AG04449 (cell line): ENCODE data around the gene GTPBP2.

Source experiments
- CTCF ChIA-PET: fragments of 350-600 bp; formaldehyde crosslinking; extraction: SDS; loops from one replicate; lab custom pipeline; 2021; ENCODE audit warnings: antibody characterized with exemption; lab: Yijun Ruan, JAX
- POLR2A ChIA-PET: fragments of 400-600, 350-600 bp; formaldehyde crosslinking; extraction: SDS; loops from one replicate; lab custom pipeline; 2020; ENCODE audit warnings: antibody characterized with exemption, inconsistent platforms; lab: Yijun Ruan, JAX
- DNase-seq: peaks from one replicate; pipeline ENCODE4 v3.0.0-alpha.2; 2010; ENCODE audit warnings: low read depth, low spot score
- H3K4me3 ChIP-seq: 2 replicates; pipeline ENCODE4 v1.5.1; 2011; ENCODE audit warnings: low read depth, mild to moderate bottlenecking, control low read depth, low read length
- TF ChIP-seq, protein P1 (sequence below): IDR thresholded peaks from one replicate; pipeline ENCODE4 v1.5.1; 2011; ENCODE audit warnings: mild to moderate bottlenecking, moderate library complexity, low read length, control low read depth, inconsistent platforms; ENCODE audit not compliant: insufficient read depth; ENCODE audit errors: missing control alignments

The GTPBP2 gene

GRCh38 chr6:43588194-43588593 is 40.9 kb downstream of the GTPBP2 start:
- ChIA-PET CTCF (interaction anchor here (1.2 to 1.3 kb wide), 2 partner anchors 9 to 20 kb away, joined by 3 to 8 read pairs; no protein-coding TSS in a partner anchor), POLR2A (no interaction called here)
- TF ChIP-seq, protein P1, sequence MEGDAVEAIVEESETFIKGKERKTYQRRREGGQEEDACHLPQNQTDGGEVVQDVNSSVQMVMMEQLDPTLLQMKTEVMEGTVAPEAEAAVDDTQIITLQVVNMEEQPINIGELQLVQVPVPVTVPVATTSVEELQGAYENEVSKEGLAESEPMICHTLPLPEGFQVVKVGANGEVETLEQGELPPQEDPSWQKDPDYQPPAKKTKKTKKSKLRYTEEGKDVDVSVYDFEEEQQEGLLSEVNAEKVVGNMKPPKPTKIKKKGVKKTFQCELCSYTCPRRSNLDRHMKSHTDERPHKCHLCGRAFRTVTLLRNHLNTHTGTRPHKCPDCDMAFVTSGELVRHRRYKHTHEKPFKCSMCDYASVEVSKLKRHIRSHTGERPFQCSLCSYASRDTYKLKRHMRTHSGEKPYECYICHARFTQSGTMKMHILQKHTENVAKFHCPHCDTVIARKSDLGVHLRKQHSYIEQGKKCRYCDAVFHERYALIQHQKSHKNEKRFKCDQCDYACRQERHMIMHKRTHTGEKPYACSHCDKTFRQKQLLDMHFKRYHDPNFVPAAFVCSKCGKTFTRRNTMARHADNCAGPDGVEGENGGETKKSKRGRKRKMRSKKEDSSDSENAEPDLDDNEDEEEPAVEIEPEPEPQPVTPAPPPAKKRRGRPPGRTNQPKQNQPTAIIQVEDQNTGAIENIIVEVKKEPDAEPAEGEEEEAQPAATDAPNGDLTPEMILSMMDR = no peak
- no peak for DNase-seq
- no peak overlapping the region for H3K4me3 ChIP-seq

DNA sequence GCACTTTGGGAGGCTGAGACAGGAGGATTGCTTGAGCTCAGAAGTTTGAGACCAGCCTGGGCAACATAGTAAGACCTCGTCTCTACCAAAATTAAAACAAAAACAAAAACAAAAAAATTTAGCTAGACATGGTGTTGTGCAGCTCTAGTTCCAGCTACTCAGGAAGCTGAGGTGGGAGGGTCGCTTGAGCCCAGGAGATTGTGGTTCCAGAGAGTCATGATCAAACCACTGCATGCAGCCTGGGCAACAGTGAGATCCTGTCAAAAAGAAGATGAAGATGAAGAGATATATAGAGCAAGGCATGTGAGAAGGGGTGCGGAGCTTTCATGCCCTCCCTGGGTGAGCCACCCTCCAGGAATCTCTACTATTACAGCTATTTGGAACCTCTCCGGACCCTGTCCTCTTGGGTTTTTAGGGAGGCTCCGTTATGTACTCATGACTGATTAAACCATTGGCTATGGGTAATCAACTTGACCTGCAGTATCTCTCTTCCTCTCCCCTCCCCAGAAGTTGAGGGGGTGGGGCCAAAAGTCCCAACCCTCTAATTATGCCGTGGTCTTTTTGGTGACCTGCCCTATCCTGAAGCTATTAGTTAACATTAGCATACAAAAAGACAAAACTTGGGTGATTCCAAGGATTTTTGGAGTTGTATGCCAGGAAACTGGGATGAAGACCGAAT is 44.0 kb downstream of the GTPBP2 start:
- TF ChIP-seq, protein P1 = no peak
- DNase-seq = no peak
- ChIA-PET POLR2A (interaction anchor here (1.5 kb wide), 1 partner anchor 9 kb away, joined by 5 read pairs; the partner anchor contains the start of genes POLH and XPO5), CTCF (interaction anchor here (1.4 kb wide), 2 partner anchors 10 to 23 kb away, joined by 3 to 7 read pairs; partner anchors contain the start of genes POLH and XPO5)
- H3K4me3 ChIP-seq = no peak overlapping the region

- no peak overlapping the region for H3K4me3 ChIP-seq
- TF ChIP-seq, protein P1 = no peak
- no peak for DNase-seq
- POLR2A ChIA-PET = interaction anchor here (0.6 kb wide), 1 partner anchor 13 kb away, joined by 3 read pairs; no protein-coding TSS in a partner anchor
- CTCF ChIA-PET = interaction anchor here (0.6 to 1.4 kb wide), 2 partner anchors 25 to 196 kb away, joined by 3 read pairs; no protein-coding TSS in a partner anchor
Measured at GRCh38 chr6:43582911-43583310, 46.2 kb downstream of the GTPBP2 start.

DNA sequence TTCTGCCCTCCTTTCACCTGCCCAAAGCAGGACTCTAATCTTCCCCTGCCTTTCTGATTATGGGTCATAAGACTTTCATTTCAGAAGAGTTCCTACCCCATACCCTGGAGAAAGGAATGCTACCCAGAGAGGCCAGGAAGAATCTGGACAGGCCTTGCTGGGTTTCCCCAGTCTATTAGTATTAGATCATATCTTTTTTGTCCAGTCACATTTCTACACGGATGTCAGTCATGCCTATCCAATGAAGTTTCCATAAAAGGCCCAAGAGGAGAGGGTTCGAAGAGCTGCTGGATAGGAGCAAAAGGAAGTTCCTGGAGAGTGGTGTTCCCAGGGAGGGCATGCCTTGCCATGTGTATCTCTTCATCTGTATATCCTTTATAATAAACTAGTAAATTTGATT is 49.9 kb downstream of the GTPBP2 start:
- TF ChIP-seq, protein P1 = no peak
- ChIA-PET CTCF (interaction anchor here (0.9 kb wide), 1 partner anchor 30 kb away, joined by 3 read pairs; no protein-coding TSS in a partner anchor), POLR2A (no interaction called here)
- 0 out of 2 replicates have a peak overlapping the region, but pooled peaks have one; percentile 2 for H3K4me3 ChIP-seq
- DNase-seq = no peak

GRCh38 chr6:43578748-43579147 is 50.3 kb downstream of the GTPBP2 start:
- ChIA-PET POLR2A (no interaction called here), CTCF (interaction anchor here (0.9 kb wide), 1 partner anchor 30 kb away, joined by 3 read pairs; no protein-coding TSS in a partner anchor)
- DNase-seq = no peak
- TF ChIP-seq, protein P1 = no peak
- H3K4me3 ChIP-seq = no peak overlapping the region

- H3K4me3 ChIP-seq = peak within 1 kb of the TSS; percentile 98
- no peak for DNase-seq
- ChIA-PET POLR2A (interaction anchor here (0.5 to 1.1 kb wide), 5 partner anchors 10 to 503 kb away, joined by 3 to 5 read pairs (median 4); no protein-coding TSS in a partner anchor), CTCF (interaction anchor here (0.8 to 1.5 kb wide), 4 partner anchors 9 to 503 kb away, joined by 3 to 4 read pairs (median 3); no protein-coding TSS in a partner anchor)
- TF ChIP-seq, protein P1 = peak; percentile 10
Measured at GRCh38 chr6:43575772-43576551, 53.1 kb downstream of the GTPBP2 start, which contains the start of the genes POLH and XPO5. TSS of gene POLH (plus strand) at chr6:43576185. CDS start at chr6:43582320, 6,135 bp downstream. TSS of gene XPO5 (minus strand) at chr6:43576038. CDS start at chr6:43575864, 174 bp downstream.
